NCI-H526 (cell line): ENCODE data around the gene ALOX12B.
"Not testable (repeated sequence)": the region's sequence is repeated elsewhere in the genome, so short reads cannot be mapped to it uniquely, and the experiment has no call there.

Experiments used
- DNase-seq, 2 experiments: peaks; one replicate each; lab custom pipeline; 2025; lab: John Stamatoyannopoulos, UW

The ALOX12B gene

DNA sequence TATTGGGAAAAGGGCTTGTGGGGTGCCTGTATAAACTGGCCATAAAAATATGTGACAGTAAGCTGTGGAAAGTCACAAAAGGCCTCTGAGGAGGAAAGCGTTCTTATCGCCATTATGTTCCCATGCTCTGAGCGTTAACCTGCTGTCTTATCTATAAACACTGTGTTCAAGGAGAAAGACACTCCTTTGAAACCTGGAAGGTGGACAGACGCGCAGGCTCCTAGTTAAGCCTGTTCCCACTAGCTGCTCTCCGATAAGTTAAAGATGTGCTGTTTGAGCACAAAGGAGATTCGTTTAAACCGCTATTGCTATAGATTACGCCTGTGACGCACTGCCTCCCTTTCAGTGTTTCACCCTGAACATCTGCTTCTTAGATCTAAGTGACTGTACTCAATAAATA is 5.2 kb downstream of the ALOX12B start:
- no peak for DNase-seq

- no peak for DNase-seq
Measured at GRCh38 chr17:8081876-8082275, 5.6 kb downstream of the ALOX12B start.

GRCh38 chr17:8080799-8081219 is 6.7 kb downstream of the ALOX12B start:
- peak in 1 of 2 experiments; percentile 54 for DNase-seq

- DNase-seq = peak in 1 of 2 experiments; percentile 40
Measured at GRCh38 chr17:8080208-8080798, 7.2 kb downstream of the ALOX12B start.

DNA sequence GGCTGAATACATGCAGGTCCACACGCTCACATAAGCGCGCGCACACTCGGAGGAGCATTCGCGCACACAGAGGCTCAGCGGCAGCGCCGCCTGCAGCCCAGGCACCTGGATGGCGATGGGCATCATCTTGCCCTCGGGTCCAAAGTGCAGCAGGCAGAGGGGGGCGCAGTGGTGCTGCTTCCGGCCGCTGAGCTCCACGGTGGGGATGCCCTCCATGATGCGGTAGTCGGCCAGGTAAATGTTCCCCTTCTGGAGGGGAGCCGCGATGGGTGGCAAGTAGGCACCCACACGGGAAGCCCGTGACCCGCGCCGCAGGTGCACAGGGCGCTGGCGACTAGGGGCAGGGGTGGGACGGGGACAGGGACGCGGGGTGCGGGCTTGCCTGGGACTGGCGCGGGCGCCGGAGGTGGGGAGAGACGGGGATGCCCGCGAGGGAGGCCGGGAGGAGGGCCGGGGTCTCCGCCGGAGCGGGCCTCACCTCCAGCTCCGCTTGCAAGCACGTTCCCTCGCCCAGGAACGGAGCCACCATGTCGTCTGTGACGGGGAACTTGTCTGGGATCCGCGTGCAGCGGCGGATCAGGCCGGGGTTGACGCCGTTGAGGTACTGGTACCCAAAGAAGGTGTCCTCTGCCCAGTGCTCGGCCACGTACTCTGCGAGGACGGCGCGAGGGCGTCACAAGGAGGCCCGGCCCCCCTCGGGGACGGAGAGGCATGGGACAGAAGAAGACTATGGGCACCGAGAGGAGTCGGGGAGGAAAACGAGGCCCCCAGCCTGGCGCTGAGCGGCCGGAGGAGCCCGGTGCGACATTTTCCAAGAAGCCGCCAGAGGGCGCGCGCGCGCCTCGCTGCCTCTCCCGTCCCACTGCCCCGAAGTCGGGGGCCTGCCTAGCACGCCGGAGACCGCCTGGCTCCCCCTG is 8.0 kb downstream of the ALOX12B start:
- DNase-seq = peak; percentile 66 to 88

DNA sequence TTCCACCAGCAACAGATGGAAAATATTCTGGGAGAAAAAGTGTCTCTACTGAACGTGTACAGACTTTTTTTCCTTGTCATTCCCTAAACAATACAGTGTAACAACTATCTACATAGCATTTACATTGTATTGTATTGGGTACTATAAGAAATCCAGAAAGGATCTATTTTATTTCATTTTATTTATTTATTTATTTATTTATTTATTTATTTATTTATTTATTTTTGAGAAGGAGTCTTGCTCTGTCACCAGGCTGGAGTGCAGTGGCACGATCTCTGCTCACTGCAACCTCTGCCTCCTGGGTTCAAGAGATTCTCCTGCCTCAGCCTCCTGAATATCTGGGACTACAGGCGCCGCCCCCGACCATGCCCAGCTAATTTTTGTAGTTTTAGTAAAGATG is 9.6 kb downstream of the ALOX12B start:
- not testable (repeated sequence) for DNase-seq

DNA sequence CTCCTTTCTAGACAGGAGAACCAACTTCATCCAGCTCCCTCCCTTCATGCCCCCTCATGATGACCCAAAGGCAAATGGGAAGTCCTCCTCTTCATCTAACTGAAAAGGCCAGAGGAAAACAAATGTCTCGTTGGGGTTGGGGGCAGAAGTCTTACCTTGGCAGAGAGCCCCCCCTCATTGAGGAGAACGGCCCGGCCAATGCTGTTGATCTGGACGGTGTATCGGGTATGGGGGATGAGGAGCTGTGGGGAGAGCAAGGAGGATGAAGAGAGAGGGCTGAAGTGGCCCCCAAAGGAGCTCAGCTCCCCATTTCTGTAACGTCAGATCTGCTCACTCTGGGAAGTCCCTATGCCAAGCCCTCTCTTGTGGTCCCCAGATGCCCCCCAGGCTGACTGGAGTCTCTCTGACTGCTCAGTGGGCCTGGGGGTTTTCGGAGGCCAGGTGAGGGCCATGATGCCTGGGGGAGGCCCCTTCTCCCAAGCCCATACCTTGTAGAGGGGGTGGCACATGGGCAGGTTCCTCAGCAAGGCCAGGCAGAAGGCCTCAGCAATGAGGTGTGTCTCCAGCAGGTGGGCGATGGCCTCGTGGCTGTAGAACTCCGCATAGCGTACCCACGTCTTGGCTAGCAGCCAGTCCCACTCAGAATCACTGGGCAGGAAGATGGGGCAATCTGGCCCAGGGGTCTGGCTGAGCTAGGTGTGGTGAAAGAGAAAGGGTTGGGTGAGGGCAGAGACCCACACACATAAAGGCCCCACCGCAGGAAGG is 10.8 kb downstream of the ALOX12B start:
- no peak for DNase-seq

- no peak for DNase-seq
Measured at GRCh38 chr17:8075574-8076342, 11.8 kb downstream of the ALOX12B start.

DNA sequence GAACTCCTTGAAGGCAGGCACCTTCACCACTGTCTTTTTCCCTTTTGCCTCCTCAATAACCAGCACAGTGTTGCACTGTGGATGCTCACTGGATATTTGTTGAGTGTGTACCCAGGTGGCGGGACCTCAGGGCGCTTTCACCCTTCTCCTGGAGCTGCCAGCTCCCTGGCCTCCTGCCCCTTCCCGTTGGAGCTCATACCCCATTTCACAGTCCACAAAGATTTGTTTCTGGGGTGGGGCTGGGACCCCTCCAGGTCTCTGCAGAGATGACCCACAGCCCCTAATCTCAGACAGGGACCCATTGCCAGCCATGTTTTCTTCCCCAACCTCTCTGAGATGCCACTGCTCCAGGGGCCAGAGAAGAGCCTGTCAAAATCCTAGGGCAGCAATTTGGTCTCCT is 12.4 kb downstream of the ALOX12B start:
- no peak for DNase-seq

DNA sequence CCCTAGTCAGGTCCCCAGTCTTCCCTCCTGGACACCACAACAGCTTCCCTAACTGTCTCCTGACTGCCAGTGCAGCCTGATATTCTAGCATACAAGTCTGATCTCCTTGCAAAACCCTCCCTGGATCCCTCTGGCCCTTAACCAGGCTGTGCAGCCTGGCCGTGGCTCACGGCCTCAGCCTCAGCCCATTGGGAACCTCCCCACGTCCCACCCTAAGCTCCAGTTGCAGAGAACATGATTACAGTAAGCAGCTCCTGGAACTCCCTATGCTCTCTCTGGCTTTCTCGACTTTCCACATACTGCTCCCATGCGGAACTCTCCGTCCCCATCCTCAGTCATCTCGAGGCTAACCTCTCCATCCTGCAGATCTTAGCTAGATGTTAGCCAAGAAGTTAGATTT is 13.0 kb downstream of the ALOX12B start:
- no peak for DNase-seq

DNA sequence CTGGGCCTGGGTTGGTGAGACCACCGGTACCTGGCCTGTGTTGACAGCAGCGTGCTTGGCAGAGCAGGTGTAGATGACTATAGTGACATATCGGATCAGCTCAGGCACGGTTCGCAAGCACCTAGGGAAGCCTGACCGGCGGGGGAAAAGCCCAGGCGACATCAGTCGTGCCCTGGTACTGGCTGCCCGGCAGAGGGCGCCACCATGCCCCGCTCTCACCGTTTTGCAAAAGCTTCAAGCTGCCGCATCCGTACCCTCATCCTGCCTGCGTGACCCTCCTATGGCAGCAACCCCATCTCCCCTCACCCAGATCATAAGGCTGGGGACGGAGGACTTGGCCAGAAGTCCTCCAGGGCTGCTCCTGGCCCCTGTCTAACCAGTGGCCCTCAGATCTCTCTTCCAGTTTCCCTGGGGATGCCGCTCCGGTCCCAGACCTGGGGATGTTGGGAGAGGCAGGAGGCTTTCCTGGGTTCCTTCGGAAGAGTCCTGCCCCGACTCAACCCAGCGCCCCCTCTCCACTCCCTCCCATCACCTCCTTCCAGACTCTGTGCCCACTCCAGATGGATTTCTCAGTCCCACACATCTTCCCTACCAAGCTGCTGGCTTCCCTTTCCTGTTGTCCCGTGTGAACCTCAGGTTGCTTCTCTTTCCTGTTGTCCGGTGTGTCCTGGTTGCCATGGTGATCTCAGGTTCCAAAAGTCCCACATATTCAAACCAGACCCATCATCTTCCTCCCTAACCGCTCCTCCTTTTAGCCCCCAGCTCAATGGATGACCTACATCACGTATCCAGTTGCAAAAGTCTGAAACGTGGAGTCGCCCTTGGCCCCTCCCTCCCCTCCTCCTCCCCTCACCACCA is 13.7 kb downstream of the ALOX12B start:
- DNase-seq = peak; percentile 38 to 76

DNA sequence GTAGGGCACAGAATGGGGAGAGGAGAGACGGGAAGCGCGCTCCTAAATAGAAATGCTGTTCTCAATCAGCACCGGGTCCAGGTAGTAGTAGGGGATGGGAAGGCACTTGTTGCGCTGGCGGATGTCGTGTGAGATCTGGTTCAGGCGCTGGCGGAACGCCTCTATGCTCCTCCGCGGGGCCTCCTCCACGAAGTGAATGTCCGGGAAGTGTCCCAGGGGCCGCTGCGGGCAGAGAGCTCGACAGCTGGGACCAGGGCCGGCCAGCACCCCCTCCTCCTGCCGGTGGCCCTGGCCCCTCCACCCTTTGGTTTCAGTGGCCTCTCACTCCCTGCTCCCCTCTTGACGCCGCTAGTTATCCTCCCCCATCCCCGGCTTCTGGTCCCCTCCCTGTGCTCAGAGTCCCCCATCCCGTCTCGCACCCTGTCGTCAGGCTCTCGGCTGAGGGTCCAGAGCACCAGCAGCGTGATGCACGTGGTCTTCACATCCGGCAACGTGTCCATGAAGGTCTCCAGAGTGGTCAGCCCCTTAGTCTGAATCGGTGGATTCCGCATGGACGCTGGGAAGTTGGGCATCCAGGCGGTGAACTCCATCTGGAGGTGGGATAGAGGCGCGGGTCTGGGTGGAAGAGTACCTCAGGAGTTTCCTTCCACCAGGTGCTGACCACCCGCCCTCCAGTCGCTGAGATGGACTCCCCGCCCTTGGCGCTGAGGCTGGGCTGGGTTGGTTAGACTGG is 14.6 kb downstream of the ALOX12B start:
- peak in 1 of 2 experiments; percentile 37 for DNase-seq

DNA sequence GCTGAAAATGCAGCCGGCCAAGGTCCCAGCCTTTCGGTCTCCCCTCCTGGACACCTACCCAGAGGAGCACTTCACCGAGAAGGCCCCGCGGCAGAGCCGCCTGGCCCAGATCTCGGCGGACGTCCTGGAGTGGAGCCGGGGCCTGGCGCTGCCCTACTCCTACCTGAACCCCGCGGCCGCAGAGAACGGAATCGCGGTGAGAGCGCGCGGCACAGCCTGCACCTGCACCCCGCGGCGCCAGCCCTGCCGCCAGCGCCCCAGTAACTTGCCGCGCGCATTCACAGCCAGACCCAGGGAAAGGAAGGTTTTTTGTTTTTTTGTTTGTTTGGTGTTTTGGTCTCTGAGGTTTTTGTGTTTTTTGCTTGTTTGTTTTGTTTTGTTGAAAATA is 15.2 kb downstream of the ALOX12B start:
- no peak for DNase-seq

- DNase-seq = no peak
Measured at GRCh38 chr17:8071496-8071895, 16.0 kb downstream of the ALOX12B start.

DNA sequence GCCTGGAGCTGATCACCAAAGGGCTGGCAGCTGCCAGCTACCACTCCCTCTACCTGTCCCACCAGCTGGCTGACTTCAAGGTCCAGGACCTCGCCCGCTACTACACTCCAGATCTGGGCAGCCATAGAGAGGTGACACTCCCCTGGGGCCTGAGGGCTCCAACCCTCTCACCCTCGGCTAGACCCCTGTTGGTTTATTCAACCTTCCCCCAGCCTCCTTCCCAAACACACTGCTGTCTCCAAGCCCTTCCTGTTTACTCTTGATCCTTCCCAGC is 18.0 kb downstream of the ALOX12B start:
- no peak for DNase-seq

- DNase-seq = no peak
Measured at GRCh38 chr17:8068736-8069586, 18.6 kb downstream of the ALOX12B start.

DNA sequence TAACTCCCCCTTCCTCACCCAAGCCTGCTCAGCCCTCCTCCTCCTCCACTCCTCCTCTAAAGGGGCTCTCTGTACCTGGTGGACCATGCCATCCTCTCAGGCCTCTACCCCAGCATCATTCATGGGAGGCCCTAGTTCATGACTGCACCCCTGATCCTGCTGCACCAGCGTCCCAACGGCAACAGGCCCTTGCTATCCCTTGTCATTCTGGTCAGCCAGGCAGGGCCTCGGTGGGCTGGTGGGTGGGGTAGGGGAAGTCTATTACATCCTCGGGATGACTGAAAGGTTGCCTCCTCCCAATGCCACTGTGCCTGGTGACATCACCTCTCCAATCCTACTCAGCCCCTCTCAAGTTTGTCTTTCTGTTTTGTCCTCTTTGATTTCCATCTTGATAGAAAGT is 19.7 kb downstream of the ALOX12B start:
- no peak for DNase-seq

GRCh38 chr17:8066841-8067775 is 20.4 kb downstream of the ALOX12B start:
- DNase-seq = no peak
